Stimulated activated CD8-positive, alpha-beta memory T cell treated with anti-CD3 and anti-CD28 coated beads, Interleukin-15, amount 100 ng/mL, for 48 hours (primary cell): Measurements from ENCODE around the gene UBL7.
"Not testable (repeated sequence)": the region's sequence is repeated elsewhere in the genome, so short reads cannot be mapped to it uniquely, and the experiment has no call there.

Source experiments
- DNase-seq, 2 donors: peaks; one replicate each; pipeline ENCODE4 v3.0.0-alpha.2; 2020; ENCODE audit warnings: low read depth in 2 of 2

UBL7 gene

DNA sequence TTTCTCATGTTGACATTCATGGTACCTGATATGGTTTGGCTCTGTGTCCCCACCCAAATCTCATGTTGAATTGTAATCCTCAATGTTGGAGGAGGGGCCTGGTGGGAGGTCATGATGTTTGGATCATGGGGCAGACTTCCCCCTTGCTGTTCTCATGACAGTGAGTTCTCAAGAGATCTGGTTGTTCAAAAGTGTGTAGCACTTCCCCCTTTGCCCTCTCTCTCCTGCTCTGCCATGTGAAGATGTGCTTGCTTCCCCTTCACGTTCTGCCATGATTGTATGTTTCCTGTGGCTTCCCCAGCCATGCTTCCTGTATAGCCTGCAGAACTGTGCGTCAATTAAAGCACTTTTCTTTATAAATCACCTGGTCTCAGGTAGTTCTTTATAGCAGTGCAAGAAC is 3.3 kb upstream of the UBL7 start:
- no peak for DNase-seq

DNA sequence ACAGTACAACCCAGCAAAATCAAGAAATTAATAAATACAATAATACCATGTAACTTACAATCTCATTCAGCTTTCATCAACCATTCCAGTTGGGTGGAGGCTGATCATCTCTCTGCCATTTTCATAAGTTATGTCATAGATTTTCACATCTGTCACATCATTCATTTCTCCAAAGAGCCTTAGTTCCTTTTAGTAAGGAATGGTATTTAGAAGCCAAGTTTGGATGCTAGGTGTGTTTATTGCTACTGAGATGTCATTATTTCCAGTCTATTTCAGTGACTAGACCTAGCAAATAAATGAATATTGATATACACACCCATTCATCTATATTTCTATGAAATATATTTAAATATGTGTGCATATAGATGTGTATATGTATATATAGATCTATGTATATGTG is 2.7 kb upstream of the UBL7 start:
- DNase-seq = no peak

DNA sequence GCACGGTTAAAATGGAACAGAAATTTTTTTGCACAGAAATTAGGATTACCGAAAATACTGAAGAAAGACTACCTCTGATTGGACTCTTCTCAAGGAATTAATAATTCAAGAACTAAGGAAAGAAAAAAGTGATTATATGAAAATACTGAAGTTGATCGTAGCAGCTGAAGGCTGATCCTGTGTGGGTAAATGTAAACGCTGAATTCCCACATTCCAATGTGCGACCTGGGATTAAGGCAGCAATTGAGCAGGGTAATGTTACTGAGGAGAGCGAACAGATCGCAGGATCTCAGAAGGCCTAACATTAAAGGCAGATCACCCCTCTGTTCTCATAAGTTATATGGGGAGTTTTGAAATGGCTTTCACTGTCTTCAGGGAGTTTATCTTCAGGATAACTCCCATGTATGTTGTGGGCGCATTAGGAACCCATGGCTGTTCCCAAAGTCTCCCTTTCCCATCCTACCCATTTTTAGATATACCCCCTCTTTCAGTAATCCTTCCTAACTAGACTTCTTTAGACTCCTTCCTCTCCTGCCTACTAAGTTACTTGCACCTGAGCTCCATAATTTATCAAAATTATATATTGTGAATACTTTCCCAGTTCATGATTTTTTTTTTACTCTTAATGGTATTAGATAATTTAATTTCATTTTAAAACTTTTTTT is 1.0 kb upstream of the UBL7 start:
- DNase-seq = no peak

DNA sequence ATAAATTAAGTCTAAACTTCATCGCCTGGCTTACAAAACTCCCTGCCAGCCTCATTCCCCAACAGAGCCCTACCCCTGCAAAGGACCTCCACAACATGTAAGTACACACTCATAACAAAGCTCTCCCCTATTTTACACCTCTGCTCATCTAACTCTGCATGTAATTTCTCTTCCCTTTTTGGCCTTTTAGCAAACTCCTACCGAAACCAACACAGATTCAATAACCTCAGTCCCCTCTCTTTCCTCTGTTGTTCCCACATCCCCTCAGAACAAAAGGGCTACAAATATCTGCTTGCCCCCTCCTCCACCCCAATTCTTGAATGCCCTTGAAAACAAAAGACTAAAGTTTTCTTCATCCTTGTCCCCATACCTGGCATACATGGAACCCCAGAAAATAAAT is 662 bp downstream of the UBL7 start:
- no peak for DNase-seq

GRCh38 chr15:74459798-74460197 is 1.2 kb downstream of the UBL7 start:
- not testable (repeated sequence) for DNase-seq

DNA sequence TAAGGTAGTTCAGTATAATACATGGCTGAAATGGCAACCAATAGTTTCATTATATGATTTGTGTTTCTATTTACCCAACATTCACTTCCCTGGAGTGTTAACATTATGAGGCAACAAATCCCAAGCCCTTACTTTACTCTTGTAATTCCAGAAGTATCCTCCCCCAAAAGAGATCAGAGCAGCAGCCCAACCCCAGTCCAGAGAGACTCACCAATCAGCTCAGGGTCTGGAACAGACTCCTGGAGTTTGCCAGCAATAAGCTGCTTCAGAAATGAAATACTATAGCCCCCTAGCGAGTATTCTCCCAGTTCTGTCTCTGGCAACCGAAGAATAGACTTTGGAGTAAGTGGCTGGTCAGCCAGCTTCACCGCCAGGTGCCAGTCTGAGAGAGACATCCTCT is 2.5 kb downstream of the UBL7 start:
- DNase-seq = no peak

- DNase-seq = not testable (repeated sequence)
These were observed 3.9 kb downstream of the UBL7 start for GRCh38 chr15:74457036-74457435.

DNA sequence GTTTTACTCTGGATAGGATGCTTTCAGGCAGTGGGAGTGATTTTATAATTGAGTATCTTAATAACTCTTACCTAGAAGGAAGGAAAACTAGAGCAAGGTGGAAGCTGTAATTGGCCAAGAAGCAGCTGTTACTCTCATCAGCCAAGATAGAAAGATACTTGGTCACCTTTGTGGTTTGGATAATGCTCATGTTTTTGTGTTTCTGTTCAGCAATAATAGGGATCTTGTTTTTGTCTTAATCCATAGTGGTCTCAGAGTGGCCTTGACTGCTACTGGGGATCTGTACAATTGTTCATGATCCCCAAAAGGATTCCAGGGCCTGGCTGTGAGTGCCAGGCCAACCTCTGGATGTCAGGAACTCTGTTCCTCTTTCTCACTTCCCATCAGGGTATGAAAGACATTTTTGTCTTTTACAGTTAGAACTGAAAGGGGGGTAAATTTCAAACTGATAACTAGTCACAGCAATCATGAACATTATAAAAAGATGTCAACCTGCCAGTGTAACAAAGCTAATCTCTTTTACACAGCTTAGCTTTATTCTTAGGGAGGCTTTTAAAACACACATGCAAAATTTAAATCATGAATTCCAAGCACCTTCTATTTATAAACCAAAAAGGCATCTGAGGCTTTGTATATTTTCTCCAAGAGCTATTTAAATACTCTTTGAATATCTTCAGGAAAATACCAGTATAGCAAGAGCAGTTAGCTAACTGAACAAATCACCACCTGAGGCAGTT is 6.0 kb downstream of the UBL7 start:
- no peak for DNase-seq

GRCh38 chr15:74453925-74454763 is 6.8 kb downstream of the UBL7 start:
- no peak for DNase-seq

DNA sequence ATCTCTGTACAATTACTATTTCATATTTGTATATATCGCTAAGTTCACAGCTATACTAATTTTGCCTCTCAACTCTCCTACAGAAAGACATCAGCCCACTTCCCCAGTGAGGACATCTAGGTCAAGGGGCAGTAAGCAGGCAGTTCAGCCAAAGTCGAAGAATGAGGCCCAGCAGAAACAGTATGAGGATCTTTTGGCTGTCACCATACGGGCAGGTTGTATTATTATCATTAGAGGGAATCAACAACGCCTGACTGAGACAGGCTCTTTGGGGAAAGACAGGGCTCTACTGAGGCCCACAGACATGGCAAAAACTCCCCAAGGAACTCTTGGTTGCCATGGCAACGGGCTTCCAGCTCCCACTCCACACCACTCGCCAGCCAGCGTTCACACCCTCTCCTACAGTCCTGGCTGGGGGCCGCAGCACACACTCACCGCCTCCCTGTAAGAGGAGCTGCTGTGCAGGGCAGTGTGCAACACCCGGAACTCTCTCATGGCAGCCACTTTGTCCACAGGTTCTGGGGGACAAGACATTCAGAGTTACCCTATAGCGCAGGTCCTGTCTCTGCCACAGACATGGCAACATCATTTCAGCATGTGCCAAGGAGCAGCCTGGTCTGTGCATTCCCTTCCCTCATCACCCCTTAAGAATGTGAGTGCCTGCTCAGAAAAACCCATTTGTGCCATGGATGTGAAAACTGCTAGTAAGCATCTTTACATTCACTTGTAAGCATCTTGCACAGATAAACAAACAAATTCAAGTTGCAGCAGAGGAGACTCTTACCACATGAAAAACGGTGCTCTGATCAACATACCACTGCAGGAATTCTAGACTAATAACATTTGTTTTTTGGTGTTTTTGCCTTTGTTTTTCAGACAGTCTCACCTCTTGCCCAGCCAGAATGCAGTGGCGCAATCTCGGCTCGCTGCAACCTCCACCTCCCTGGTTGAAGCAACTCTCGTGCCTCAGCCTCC is 8.8 kb downstream of the UBL7 start:
- DNase-seq = no peak

GRCh38 chr15:74451322-74451721 is 9.6 kb downstream of the UBL7 start:
- no peak for DNase-seq

DNA sequence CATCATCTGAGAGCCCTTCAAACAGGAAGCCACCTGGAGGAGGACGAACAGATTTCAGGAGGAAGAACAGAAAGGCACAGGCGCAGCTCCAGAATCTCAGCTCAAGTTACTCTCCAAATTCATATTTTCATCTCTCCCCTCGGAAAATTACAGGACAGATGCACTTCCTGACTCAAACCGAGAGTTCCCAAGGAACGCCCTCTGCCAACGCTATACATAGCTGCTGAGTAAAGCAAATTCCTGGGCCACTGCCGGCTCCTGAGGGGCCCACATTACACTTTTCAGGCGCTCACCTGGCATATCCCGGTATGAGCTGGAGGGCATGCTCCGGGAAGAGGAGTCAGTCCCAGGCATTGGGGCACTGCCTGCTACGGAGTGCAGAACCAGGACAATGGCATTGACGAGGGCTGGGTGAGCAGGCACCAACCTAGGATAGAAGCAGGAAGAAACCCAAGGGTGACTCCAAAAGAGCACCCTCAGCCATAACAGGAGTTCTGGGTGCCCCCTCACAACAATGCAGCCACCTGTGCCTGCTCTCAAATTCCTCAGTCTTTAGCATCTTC is 11.2 kb downstream of the UBL7 start:
- DNase-seq = no peak

DNA sequence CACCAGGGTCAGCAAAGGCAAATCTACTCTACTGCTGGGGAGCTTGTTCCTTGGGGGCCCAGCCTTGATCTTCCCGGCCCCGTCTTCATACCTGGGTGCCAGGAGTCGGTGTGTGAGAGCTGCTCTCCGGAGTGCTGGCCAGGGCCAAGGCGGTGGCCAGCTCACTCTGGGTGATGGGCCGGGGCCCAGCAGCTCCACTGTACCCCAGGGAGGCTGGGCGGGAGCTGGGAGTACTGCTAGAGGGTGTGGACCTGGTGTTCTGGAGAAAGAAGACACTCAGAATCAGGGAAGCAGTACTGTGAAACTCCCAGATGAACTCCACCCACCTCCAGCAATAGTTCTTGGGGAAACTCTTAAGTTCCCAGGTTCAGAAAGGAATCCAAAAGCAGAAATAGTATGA is 11.9 kb downstream of the UBL7 start:
- no peak for DNase-seq

GRCh38 chr15:74445816-74446763 is 14.9 kb downstream of the UBL7 start:
- no peak for DNase-seq

DNA sequence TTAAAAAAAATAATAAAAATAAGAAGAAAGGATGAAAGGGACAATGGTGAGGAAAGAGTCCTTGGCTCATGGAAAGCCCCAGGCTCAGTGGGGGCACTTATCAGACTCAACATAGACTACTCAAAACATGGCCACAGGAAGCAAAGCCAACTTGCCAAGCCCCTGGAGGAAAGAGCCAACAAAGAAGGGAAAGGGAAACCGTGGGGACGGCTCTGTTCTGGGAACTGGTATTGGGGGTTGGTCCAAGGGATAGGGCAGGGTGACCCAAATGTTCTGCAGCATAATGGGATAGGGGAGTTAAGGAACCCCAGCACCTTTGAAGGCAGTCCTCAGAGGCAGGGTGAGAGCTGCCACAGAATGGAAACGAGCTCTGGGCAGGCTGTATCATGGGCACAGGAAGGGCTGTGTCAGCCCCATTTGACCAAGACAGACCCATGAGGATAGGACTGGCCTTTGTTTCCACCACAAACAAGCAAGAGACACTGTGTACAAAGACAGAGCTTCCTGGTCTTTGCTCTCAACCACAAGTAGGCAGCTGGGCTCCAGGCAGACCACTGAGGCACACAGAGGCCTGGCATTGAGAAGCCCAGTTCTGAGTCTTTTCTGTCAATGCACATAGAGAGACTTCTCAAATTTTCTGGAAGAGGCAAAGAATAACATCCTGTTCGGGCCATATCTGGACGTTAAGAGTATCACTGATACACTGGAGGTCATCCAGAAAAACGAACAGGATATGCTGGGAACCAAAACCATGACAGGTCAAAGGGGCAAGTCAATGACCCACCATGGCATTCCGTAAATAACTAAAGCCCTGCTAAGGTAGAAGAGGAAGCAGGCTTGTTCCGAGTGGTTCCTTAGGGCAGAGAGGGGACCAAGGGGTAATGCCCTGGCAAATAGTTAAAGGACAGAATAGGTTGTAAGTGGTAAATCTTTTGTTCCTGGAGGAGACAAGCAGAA is 16.6 kb downstream of the UBL7 start:
- DNase-seq = no peak

GRCh38 chr15:74443100-74443909 is 17.7 kb downstream of the UBL7 start:
- DNase-seq = no peak

DNA sequence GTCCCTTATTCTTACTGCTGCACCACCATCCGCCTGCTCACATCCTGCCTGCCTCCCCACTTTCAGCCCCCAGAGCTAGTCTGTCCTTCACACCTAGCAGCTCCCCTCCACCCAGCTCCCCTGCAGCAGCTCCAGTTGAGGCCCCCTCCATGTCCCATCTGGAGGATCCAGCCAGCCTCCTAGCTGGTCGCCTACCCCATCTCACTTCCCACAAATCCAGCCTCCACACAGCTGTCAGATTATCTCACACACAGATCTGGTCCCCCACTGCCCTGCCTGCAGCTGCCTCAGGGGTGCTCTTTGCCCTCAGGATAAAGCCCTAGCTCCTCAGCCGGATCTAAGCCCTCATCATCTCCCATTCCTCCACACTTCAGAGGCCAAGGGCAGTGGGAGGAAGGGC is 18.4 kb downstream of the UBL7 start:
- no peak for DNase-seq

GRCh38 chr15:74442063-74442462 is 18.9 kb downstream of the UBL7 start:
- no peak for DNase-seq
